ENCODE measurements around the gene IDH3B.
A peak's percentile ranks its signal among the peaks of the same experiment; 100 is the strongest.
"Not testable (repeated sequence)": the region's sequence is repeated elsewhere in the genome, so short reads cannot be mapped to it uniquely, and the experiment has no call there.

The IDH3B gene

DNA sequence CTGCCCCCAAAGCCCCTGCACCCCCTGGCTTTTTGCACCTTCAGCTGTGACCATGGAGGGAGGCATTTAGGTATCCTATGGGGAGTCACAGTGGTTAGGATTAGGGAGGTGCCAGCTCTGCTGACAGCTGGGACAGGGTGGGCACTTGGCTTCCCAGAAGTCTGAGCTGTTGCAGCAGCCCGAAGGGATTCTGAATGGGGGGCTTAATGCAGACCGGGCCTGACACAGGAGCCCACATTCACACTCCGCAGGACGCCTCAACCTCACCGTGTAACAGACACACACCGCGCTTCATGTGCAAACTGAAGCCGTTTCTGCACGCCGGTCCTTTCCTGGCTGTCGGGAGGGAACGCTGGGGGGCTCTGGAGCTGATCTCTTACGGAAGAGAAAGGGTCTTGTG, 30.5 kb upstream of the IDH3B start:
- DNase-seq (ENCODE audit: low read depth, low spot score): no peak

DNA sequence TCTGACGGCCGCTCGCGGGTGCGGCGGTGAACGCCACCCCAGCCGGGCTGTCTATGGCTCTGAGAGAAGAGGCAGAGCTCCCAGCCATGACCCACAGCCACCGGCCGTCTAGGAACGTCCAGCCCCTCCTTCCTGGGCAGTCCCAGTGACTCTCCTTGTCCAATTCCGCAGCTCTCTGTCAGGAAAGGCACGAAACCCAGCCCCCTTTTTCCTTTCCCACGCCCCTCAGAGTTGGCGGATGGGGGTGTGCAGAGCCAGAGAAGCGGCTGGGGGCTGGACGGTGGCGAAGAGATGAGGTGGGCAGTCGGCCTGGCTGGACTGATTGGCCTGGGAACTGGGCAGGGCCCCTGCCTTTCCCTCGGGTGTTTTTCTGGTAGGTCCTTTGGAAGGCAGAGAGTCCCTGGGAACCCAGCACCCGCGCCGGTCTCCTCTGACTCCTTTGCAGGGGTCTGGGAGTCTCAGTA, 30.0 kb upstream of the IDH3B start:
- DNase-seq (ENCODE audit: low read depth, low spot score): no peak

- DNase-seq (ENCODE audit: low read depth, low spot score): no peak
Observed at GRCh38 chr20:2693286-2694007, 29.4 kb upstream of the IDH3B start.

DNA sequence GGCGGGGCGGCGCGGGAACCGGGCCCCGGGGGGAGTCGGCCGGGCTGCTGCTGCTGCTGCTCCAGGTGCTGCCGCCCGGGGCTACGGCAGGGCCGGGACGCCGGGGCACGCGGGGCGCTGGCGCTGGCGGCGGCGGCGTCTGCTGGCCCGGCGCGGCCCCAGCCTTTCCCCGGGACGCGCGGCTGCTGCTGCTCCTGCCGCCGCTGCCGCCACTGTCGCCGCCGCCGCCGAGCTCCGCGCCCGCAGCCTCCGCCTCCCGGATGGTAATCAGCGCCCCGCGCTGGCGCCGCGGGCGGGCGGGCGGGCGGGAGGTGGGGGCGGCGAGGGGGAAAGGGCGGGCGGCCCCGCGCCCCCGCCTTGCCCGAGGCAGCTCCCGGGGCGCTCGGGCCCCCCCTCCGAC, 28.9 kb upstream of the IDH3B start:
- no peak for DNase-seq (ENCODE audit: low read depth, low spot score)

DNA sequence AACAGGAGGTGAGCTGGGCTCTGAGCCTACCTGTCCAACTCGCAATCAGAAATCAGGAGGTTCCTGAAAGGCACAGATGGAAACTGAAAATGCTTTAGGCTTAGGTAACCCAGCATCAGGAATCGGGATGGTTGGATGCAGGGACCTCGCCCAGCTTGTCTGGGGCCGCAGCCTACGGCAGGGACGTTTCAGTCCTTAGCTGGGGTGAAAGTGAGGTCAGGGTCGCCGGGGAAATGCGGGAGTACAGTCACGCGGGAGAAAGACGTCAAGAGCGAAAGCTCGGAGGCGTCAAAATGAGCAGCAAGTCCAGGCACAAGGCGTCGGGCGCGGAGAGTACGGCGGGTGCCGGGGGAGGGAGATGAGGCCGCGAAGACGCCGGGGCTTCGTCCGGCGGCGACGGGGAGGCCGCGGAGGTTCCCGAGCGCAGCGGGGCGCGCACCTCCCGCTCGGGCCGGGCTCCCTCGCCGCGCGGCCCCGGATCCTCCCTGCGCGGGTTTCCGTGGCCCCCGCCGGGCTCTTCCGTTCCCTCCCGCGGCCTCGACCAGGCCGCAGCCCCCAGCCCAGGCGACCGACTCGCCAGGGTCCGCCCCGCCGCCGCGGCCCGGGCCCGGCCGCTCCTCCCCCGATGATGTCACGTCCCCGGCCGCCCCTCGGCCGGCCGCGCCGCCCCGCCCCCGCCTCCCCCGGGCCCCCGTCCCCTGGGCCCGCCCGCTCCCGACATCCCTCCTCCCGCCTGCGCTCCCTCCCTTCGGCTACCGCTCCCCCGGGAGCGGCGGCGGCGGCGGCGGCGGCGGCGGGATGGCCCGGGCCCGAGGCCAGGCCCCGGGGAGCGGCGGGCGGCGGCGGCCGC, 28.2 kb upstream of the IDH3B start, which contains the start of gene EBF4:
EBF4 (plus strand) TSS at position 745 of the 850 bp plus-strand sequence. CDS start 866 bp downstream, outside the sequence.
- no peak for DNase-seq (ENCODE audit: low read depth, low spot score)

- no peak for DNase-seq (ENCODE audit: low read depth, low spot score)
Observed at GRCh38 chr20:2691663-2692035, 27.6 kb upstream of the IDH3B start.

GRCh38 chr20:2691127-2691526, 27.1 kb upstream of the IDH3B start:
- no peak for DNase-seq (ENCODE audit: low read depth, low spot score)

- no peak for DNase-seq (ENCODE audit: low read depth, low spot score)
Observed at GRCh38 chr20:2690718-2691117, 26.7 kb upstream of the IDH3B start.

GRCh38 chr20:2690213-2690612, 26.2 kb upstream of the IDH3B start:
- DNase-seq (ENCODE audit: low read depth, low spot score): no peak

GRCh38 chr20:2688041-2688591, 24.1 kb upstream of the IDH3B start:
- DNase-seq (ENCODE audit: low read depth, low spot score): peak; percentile 56

DNA sequence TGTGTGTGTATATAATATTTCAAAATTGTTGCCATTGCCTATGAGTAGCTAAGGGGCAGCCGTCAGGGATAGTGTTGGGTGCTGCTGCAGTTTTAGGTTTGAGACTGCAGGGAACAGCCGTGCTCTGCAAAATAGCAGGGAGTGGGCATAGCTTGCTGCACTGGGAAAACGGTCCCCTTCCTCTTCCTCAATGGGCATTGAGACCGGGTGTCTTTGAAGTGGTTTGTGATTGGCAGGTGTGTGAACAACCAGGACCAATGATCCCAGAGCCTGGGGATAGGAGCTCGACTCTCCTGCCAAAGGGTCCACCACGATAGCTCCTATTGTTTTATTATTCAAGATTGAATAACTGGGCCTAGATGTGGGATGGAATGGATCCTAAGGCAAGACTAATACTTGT, 23.5 kb upstream of the IDH3B start:
- DNase-seq (ENCODE audit: low read depth, low spot score): no peak

DNA sequence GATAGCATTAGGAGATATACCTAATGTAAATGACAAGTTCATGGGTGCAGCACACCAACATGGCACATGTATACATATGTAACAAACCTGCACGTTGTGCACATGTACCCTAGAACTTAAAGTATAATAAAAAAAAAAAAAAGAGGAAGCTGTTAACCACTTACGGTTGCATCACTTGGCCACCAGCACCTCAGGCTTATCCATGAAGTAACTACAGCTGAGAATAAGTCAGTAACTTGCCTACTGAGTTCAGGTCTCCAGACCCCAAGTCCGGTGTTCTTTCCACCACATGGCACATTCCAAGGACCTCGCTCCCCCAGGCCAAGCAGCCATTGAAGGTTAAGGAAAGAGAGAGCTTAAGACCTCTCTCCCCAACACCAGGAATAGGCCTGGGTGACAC, 20.8 kb upstream of the IDH3B start:
- DNase-seq (ENCODE audit: low read depth, low spot score): not testable (repeated sequence)

DNA sequence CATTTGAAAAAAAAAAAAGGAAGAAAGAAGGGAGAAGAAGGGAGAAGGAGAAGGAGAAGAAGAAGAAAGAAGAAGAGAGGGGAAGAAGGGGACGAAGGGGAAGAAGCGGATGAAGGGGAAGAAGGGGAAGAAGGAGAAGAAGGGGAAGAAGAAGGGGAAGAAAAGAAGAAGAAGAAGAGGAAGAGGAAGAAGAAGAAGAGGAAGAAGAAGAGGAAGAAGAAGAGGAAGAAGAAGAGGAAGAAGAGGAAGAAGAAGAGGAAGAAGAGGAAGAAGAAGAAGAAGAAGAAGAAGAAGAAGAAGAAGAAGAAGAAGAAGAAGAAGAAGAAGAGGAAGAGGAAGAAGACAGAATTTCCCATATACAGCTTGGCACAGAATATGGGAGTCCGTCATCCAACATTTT, 18.0 kb upstream of the IDH3B start:
- not testable (repeated sequence) for DNase-seq (ENCODE audit: low read depth, low spot score)

- DNase-seq (ENCODE audit: low read depth, low spot score): no peak
Observed at GRCh38 chr20:2680046-2680445, 16.0 kb upstream of the IDH3B start.

GRCh38 chr20:2673453-2673852, 9.4 kb upstream of the IDH3B start:
- no peak for DNase-seq (ENCODE audit: low read depth, low spot score)

DNA sequence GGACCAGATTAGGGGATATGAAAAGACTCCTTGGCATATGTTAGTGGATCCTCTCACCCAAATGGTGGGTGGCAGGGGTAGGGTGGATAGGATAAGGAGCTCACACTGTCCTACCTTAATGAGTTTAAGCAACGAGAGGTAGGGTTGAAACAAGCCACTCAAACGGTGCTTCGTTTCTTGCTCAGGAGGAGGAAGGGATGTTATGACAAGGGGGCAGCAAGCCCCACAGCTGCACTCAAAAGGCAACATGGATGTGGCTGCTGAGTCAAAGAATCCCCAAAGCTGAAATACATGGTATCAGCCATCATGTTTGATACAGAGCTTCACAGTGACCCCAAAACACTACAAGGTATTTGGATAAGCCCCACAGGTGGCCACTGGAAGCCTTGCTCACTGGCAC, 8.4 kb upstream of the IDH3B start:
- no peak for DNase-seq (ENCODE audit: low read depth, low spot score)

DNA sequence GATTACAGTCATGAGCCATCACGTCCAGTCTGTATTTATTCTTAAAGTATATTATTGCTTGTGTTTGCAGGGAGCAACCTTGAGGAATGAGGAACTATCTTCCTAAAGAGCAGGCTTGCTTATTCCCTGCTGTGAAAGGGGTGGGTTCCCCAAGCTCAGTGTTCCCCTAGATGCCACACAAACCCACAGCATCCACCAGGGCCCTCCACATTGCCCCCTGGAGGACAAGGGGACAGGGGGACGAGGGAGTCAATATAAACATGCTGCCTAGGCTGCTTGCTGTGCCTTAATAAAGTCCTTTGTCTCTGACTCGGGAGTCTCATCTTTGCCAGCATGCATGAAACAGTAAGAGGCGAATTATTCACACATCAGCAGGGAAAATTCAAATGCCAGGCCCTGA, 8.0 kb upstream of the IDH3B start:
- DNase-seq (ENCODE audit: low read depth, low spot score): no peak

DNA sequence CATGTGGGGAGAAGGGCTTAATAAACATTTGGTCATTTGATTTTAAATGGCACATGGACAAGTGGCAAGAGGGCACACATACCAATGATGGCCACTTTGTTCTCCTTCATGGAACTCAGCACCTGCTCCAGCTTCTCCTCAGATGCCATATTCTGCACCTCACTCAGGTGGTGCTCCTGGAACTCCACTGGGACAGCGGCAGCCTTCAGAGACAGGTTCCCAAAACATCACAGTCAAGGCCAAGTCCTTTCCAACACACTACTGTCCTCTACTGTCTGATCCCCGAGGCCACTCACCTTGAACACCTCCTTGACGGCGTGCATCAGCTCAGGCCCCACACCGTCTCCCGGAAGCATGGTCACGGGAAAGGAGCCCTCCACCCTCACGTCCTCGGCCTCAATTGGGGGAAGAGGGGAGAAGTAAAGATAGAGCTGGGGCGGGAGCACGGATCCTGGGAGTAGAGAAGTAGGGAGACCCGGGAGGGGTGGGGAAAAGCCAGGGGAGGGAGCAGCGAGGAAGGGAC, 591 bp downstream of the IDH3B start:
- DNase-seq (ENCODE audit: low read depth, low spot score): no peak

DNA sequence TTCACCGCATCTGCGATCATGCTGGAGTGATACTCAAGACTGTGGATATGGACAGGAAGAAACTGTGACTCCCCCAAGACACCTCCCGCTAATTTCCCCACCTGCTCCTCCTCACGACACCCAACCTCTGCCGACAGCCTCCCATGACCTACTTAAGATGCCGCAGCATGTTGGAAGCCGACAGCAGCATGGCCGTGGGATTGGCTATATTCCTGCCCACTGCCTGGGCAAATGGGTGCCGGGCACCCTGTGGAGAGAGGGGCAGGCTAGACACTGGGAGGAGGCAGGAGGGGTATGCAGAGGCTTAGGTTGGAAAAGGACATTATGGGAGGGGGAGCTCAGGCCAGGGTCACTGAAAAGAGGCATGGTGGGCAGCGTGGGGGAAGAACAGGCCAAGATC, 4.5 kb downstream of the IDH3B start:
- DNase-seq (ENCODE audit: low read depth, low spot score): no peak

- no peak for DNase-seq (ENCODE audit: low read depth, low spot score)
Observed at GRCh38 chr20:2658414-2659354, 5.3 kb downstream of the IDH3B start.

- no peak for DNase-seq (ENCODE audit: low read depth, low spot score)
Observed at GRCh38 chr20:2657674-2658073, 6.3 kb downstream of the IDH3B start.
